ENCODE results near the gene OBI1.

OBI1 gene

GRCh38 chr13:78620936-78621470 is 38.0 kb downstream of the OBI1 start:
- H3K36me3 ChIP-seq, result no peaks in the 10 kb centered on the region
- no peak for DNase-seq
- H3K27ac ChIP-seq, result no peak overlapping the region
- H3K9me3 ChIP-seq (ENCODE audit: severe bottlenecking), result no peaks in the 10 kb centered on the region
- no peak for TF ChIP-seq CTCF (IDR thresholded peaks at IDR 0.05; ENCODE audit: low read depth, low read length)
- H3K27me3 ChIP-seq (ENCODE audit: insufficient read depth, low read depth, severe bottlenecking), result no peaks in the 10 kb centered on the region
- no peak overlapping the region for H3K4me3 ChIP-seq (ENCODE audit: low read depth, low read length)

DNA sequence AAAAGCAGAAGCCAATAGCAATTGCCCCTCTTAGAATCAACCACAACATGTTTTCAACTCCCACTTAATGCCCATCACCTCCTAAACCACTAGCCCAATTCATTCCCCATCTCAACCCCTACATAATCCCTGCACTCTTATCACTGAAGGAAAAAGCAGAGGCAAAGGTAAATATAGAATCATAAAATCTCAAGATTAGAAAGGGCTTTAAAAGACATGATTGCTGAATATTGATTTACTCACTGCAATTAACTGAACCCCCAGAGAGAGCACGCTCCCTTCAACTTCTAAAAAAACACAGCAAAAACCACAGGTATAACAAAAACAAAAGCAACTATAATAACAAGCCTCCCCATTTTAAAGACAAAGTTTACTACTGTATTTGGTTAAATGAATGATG is 40.5 kb downstream of the OBI1 start:
- DNase-seq, result no peak
- no peak overlapping the region for H3K4me3 ChIP-seq (ENCODE audit: low read depth, low read length)
- no peaks in the 10 kb centered on the region for H3K36me3 ChIP-seq
- no peak overlapping the region for H3K27ac ChIP-seq
- no peaks in the 10 kb centered on the region for H3K9me3 ChIP-seq (ENCODE audit: severe bottlenecking)
- H3K27me3 ChIP-seq (ENCODE audit: insufficient read depth, low read depth, severe bottlenecking), result no peaks in the 10 kb centered on the region
- TF ChIP-seq CTCF (IDR thresholded peaks at IDR 0.05; ENCODE audit: low read depth, low read length), result no peak

DNA sequence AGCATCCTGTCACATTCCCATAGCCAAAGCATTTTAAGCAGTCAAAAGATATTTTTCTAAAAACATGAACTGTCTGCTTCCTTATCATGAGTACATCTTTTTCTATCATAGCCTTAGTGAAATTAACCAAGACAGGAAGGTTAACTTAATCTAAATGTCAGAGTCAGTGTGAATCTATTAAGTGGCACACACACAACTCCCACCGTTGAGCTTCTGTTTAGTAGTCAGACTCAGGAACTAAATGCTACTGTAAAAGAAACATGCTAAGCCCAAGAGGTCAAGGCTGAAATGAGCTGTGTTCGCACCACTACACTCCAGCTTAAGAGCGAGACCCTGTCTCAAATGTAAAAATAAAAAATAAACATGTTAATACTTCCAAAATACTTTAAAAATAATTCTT is 47.9 kb downstream of the OBI1 start:
- DNase-seq, result no peak
- Histone ChIP-seq H3K27ac (no peak overlapping the region), H3K9me3 (ENCODE audit: severe bottlenecking) (no peaks in the 10 kb centered on the region), H3K27me3 (ENCODE audit: insufficient read depth, low read depth, severe bottlenecking) (no peaks in the 10 kb centered on the region), H3K36me3 (no peaks in the 10 kb centered on the region), H3K4me3 (ENCODE audit: low read depth, low read length) (no peak overlapping the region)
- no peak for TF ChIP-seq CTCF (IDR thresholded peaks at IDR 0.05; ENCODE audit: low read depth, low read length)

DNA sequence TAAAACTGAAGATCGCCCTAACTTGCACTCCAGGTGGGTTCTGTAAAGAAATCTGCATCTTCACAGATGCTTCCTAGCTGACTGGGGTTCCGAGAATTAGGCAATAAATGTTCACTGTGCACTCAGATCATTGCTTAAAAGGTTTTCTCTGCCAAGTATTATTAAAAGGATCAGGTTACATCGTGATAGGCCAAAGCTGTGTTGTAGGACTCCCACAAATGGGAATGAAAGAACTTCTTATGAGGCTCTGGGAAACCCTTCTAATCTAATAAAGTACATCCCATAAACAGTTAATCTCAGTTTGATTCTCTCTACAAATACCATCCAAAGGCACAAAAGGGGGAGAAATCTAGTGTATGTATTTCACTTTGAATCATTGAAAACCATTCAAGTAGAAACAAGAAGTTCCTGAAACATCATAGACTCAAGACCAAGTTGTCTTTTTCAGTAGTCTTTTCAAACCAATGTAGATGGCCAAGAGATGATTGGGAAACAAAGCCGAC is 48.5 kb downstream of the OBI1 start:
- H3K27ac ChIP-seq, result no peak overlapping the region
- no peak for TF ChIP-seq CTCF (IDR thresholded peaks at IDR 0.05; ENCODE audit: low read depth, low read length)
- no peaks in the 10 kb centered on the region for H3K9me3 ChIP-seq (ENCODE audit: severe bottlenecking)
- no peak overlapping the region for H3K4me3 ChIP-seq (ENCODE audit: low read depth, low read length)
- no peak for DNase-seq
- H3K27me3 ChIP-seq (ENCODE audit: insufficient read depth, low read depth, severe bottlenecking), result no peaks in the 10 kb centered on the region
- no peaks in the 10 kb centered on the region for H3K36me3 ChIP-seq

DNA sequence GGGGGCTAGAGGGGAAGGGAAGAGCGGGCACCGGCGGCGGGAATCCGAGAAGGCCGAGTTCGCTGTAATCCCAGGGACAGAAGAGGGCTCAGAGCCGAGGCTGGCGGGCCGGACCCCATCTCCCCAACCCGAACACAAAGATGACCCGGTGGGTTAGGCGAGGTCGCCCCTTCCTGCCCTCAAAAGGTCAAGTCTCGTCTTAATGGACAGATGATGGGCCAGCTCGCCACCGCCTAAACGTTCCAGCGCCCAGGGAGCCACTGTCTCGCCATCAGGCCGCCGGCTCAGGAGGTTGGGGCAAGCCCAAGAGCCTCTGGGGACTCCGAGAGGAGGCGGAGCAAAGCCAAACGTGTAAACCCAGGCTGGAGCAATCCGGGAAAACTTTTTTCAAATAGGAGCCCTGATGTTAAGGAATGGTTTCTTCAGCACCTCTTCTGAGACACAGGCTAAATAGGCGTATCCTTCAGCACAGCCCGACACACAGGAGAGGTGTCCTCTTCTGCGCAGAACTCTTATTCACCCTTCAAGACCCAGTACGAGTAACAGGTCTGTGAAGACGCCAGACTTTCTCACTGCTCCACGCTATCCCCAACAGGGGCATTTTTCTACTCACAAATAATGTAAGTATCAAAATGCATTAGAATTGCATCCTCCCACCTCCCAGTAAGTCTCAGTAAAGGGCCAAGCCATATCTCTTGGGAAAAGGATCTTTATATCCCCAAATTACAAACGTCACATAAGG is 49.3 kb downstream of the OBI1 start:
- no peak overlapping the region for H3K27ac ChIP-seq
- no peaks in the 10 kb centered on the region for H3K36me3 ChIP-seq
- no peaks in the 10 kb centered on the region for H3K27me3 ChIP-seq (ENCODE audit: insufficient read depth, low read depth, severe bottlenecking)
- no peak overlapping the region for H3K4me3 ChIP-seq (ENCODE audit: low read depth, low read length)
- no peaks in the 10 kb centered on the region for H3K9me3 ChIP-seq (ENCODE audit: severe bottlenecking)
- DNase-seq, result no peak
- TF ChIP-seq CTCF (IDR thresholded peaks at IDR 0.05; ENCODE audit: low read depth, low read length), result no peak
